HepG2 (cell line): Measurements from ENCODE around the gene SPECC1L. TPM values are rescaled to one million over a fixed set of nuclear protein-coding genes. Genes with fewer than 3 reads are reported as not detected.

ENCODE experiments used
- AGO1 ChIP-seq: fragments of 200-400 bp; formaldehyde crosslinking; IDR thresholded peaks from 2 replicates; pipeline ENCODE4 v1.6.1; 2017; ENCODE audit warnings: mild to moderate bottlenecking, low read depth, low read length, moderate library complexity; ENCODE audit not compliant: poor library complexity, severe bottlenecking
- DRAP1 ChIP-seq: IDR thresholded peaks from 2 replicates; pipeline ENCODE4 v1.6.1; 2016; ENCODE audit warnings: missing genetic modification reagents, missing compliant biosample characterization
- GATAD1 ChIP-seq: IDR thresholded peaks from 2 replicates; pipeline ENCODE4 v1.6.1; 2016; ENCODE audit warnings: missing genetic modification reagents, missing compliant biosample characterization
- GRHL1 ChIP-seq: sonication (generic); formaldehyde crosslinking; conservative IDR thresholded peaks from 2 replicates; pipeline ENCODE4 v1.8.0; 2022; ENCODE audit warnings: missing genetic modification reagents
- HOXA9 ChIP-seq: sonication (generic); formaldehyde crosslinking; IDR thresholded peaks from 2 replicates; pipeline ENCODE4 v1.8.1; 2022; ENCODE audit warnings: missing genetic modification reagents, mild to moderate bottlenecking, moderate library complexity, borderline replicate concordance
- NFKBIZ ChIP-seq: IDR thresholded peaks from 2 replicates; pipeline ENCODE4 v1.6.1; 2018; ENCODE audit warnings: missing genetic modification reagents, missing compliant biosample characterization
- NFYC ChIP-seq: IDR thresholded peaks from 2 replicates; pipeline ENCODE4 v1.6.1; 2016; ENCODE audit warnings: missing genetic modification reagents, missing compliant biosample characterization
- PLRG1 ChIP-seq: fragments of 450-650 bp; conservative IDR thresholded peaks from 2 replicates; pipeline ENCODE4 v1.6.1; 2016
- POLR2AphosphoS5 ChIP-seq: IDR thresholded peaks from 2 replicates; pipeline ENCODE4 v1.6.1; 2012; ENCODE audit warnings: low read depth, low read length
- REPIN1 ChIP-seq: sonication (generic); formaldehyde crosslinking; IDR thresholded peaks from 2 replicates; pipeline ENCODE4 v1.8.0; 2022; ENCODE audit warnings: missing genetic modification reagents, low read depth, mild to moderate bottlenecking, borderline replicate concordance
- SAP130 ChIP-seq: IDR thresholded peaks from 2 replicates; pipeline ENCODE4 v1.6.1; 2016; ENCODE audit warnings: low read depth
- SOX5 ChIP-seq: IDR thresholded peaks from 2 replicates; pipeline ENCODE4 v1.6.1; 2016; ENCODE audit warnings: borderline replicate concordance
- TGIF2 ChIP-seq: IDR thresholded peaks from 2 replicates; pipeline ENCODE4 v1.6.1; 2016; ENCODE audit warnings: control low read depth, missing compliant biosample characterization
- ZFP82 ChIP-seq: sonication (generic); formaldehyde crosslinking; IDR thresholded peaks from 2 replicates; pipeline ENCODE4 v1.5.1; 2020; ENCODE audit warnings: mild to moderate bottlenecking, missing genetic modification reagents, borderline replicate concordance
- ZNF12 ChIP-seq: sonication (generic); formaldehyde crosslinking; IDR thresholded peaks from 2 replicates; pipeline ENCODE4 v1.5.0; 2020; ENCODE audit warnings: missing genetic modification reagents
- ZNF343 ChIP-seq: sonication (generic); formaldehyde crosslinking; IDR thresholded peaks from 2 replicates; pipeline ENCODE4 v1.4.0; 2020; ENCODE audit warnings: mild to moderate bottlenecking, missing genetic modification reagents
- ZNF768 ChIP-seq: sonication (generic); formaldehyde crosslinking; IDR thresholded peaks from 2 replicates; pipeline ENCODE4 v1.4.0; 2020; ENCODE audit warnings: missing genetic modification reagents
- polyA plus RNA-seq, 8 experiments: library from polyadenylated mRNA; depleted of rRNA in 3 of 8; stranded (reverse) in 7 of 8; unstranded in 1 of 8; fragments of >200 nt; fragmentation: Illumina TruSeq in 4 of 8; extraction: Trizol in 4 of 8; gene quantifications; 2 replicates each; pipeline versions ENCODE4 v1.2.1 to v1.2.3, GENCODE V29; 2011 to 2016; ENCODE audit warnings: low read depth in 4 of 8, missing spikeins in 1 of 8, mixed read lengths in 1 of 8; ENCODE audit not compliant: insufficient read depth in 1 of 8
- total RNA-seq, 5 experiments: library from RNA; depleted of rRNA; stranded (reverse); fragments of >200 nt; fragmentation: Illumina TruSeq; extraction: Trizol; gene quantifications; 2 replicates each; pipeline ENCODE4 v1.2.3, GENCODE V29; 2016; ENCODE audit warnings: low read depth in 1 of 5
- TF ChIP-seq, protein P1 (sequence below): sonication (generic); formaldehyde crosslinking; IDR thresholded peaks from 2 replicates; pipeline ENCODE4 v1.5.0; 2020; ENCODE audit warnings: mild to moderate bottlenecking, missing genetic modification reagents
- TF ChIP-seq, protein P2 (sequence below): sonication (generic); formaldehyde crosslinking; conservative IDR thresholded peaks from 2 replicates; pipeline ENCODE4 v1.8.0; 2022; ENCODE audit warnings: low read depth, missing genetic modification reagents
- TF ChIP-seq, protein P3 (sequence below): sonication (generic); formaldehyde crosslinking; IDR thresholded peaks from 2 replicates; pipeline ENCODE4 v1.5.0; 2020; ENCODE audit warnings: mild to moderate bottlenecking, missing genetic modification reagents

SPECC1L gene
- total and polyA plus RNA-seq, 2 of the 13 experiments (the other 11 are each of a cell fraction or from before 2014, with no cell fraction given), result 14.1 to 30.3 TPM

DNA sequence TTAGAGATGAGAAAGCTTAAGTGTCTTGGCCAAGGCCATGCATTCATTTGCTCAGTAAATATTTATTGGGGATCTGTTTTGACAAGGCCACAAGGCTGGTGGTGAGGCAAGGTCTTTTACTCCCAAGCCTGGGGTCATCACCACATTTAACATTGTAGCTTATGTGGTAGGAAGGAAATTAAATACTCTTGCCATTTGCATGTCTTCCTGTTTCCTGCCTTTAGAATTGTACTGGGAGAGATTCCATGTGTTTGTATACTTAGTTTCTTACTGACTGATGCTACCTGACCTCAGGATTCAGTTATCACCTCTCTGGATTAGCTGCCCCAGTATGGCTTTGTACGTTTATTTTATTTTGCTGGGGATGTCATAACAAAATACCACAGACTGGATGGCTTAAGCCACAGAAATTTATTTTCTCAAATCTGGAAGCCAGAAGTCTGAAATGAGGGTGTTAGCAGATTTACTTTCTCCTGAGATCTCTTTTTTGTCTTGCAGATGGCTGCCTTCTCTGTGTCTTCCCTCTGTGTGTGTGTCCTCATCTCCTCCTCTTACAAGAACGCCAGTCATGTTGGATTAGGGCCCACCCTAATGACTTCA is 44.8 kb downstream of the SPECC1L start (continued):
- TF ChIP-seq, protein P1, sequence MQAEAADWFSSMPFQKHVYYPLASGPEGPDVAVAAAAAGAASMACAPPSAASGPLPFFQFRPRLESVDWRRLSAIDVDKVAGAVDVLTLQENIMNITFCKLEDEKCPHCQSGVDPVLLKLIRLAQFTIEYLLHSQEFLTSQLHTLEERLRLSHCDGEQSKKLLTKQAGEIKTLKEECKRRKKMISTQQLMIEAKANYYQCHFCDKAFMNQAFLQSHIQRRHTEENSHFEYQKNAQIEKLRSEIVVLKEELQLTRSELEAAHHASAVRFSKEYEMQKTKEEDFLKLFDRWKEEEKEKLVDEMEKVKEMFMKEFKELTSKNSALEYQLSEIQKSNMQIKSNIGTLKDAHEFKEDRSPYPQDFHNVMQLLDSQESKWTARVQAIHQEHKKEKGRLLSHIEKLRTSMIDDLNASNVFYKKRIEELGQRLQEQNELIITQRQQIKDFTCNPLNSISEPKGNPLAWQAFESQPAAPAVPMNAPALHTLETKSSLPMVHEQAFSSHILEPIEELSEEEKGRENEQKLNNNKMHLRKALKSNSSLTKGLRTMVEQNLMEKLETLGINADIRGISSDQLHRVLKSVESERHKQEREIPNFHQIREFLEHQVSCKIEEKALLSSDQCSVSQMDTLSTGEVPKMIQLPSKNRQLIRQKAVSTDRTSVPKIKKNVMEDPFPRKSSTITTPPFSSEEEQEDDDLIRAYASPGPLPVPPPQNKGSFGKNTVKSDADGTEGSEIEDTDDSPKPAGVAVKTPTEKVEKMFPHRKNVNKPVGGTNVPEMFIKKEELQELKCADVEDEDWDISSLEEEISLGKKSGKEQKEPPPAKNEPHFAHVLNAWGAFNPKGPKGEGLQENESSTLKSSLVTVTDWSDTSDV (CRISPR knock-in tag), result no peak
- no peak for TF ChIP-seq DRAP1 (CRISPR knock-in tag)
- 0 out of 2 replicates have a peak, but pooled peaks have one; percentile 9 for TF ChIP-seq SAP130 (CRISPR knock-in tag)
- no peak for TF ChIP-seq TGIF2 (CRISPR knock-in tag)
- TF ChIP-seq HOXA9, result no peak
- TF ChIP-seq ZNF12 (CRISPR knock-in tag), result no peak
- TF ChIP-seq NFKBIZ (CRISPR knock-in tag), result no peak
- no peak for TF ChIP-seq PLRG1
- no peak for TF ChIP-seq REPIN1 (CRISPR knock-in tag)
- peak; percentile 31; the same call in 1 of the 2 replicates for TF ChIP-seq SOX5
- no peak for TF ChIP-seq GATAD1 (CRISPR knock-in tag)
- TF ChIP-seq, protein P2, sequence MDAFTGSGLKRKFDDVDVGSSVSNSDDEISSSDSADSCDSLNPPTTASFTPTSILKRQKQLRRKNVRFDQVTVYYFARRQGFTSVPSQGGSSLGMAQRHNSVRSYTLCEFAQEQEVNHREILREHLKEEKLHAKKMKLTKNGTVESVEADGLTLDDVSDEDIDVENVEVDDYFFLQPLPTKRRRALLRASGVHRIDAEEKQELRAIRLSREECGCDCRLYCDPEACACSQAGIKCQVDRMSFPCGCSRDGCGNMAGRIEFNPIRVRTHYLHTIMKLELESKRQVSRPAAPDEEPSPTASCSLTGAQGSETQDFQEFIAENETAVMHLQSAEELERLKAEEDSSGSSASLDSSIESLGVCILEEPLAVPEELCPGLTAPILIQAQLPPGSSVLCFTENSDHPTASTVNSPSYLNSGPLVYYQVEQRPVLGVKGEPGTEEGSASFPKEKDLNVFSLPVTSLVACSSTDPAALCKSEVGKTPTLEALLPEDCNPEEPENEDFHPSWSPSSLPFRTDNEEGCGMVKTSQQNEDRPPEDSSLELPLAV (CRISPR knock-in tag), result no peak
- TF ChIP-seq, protein P3, sequence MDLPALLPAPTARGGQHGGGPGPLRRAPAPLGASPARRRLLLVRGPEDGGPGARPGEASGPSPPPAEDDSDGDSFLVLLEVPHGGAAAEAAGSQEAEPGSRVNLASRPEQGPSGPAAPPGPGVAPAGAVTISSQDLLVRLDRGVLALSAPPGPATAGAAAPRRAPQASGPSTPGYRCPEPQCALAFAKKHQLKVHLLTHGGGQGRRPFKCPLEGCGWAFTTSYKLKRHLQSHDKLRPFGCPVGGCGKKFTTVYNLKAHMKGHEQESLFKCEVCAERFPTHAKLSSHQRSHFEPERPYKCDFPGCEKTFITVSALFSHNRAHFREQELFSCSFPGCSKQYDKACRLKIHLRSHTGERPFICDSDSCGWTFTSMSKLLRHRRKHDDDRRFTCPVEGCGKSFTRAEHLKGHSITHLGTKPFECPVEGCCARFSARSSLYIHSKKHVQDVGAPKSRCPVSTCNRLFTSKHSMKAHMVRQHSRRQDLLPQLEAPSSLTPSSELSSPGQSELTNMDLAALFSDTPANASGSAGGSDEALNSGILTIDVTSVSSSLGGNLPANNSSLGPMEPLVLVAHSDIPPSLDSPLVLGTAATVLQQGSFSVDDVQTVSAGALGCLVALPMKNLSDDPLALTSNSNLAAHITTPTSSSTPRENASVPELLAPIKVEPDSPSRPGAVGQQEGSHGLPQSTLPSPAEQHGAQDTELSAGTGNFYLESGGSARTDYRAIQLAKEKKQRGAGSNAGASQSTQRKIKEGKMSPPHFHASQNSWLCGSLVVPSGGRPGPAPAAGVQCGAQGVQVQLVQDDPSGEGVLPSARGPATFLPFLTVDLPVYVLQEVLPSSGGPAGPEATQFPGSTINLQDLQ, result no peak
- no peak for TF ChIP-seq POLR2AphosphoS5
- TF ChIP-seq GRHL1, result no peak
- no peak for TF ChIP-seq AGO1
- no peak for TF ChIP-seq ZNF768 (CRISPR knock-in tag)
- no peak for TF ChIP-seq ZNF343 (CRISPR knock-in tag)
- TF ChIP-seq ZFP82 (CRISPR knock-in tag), result no peak
- no peak for TF ChIP-seq NFYC (CRISPR knock-in tag)
